Mucosa of descending colon (tissue), 3 donors: ENCODE measurements around the gene TBATA. TPM values are rescaled to one million over a fixed set of nuclear protein-coding genes. Genes with fewer than 3 reads are reported as not detected.

Experiments
- ATAC-seq: fragments of 200-7000 bp; cut with Tn5 transposase; one replicate; pipeline ENCODE4 v1.9.1; 2020; ENCODE audit warnings: mild to moderate bottlenecking, moderate library complexity
- DNase-seq, 3 donors: peaks; one replicate each; pipeline ENCODE4 v3.0.0-alpha.2; 2020
- H3K36me3 ChIP-seq: fragments of 200-600 bp; one replicate; pipeline ENCODE4 v1.8.0; 2021; ENCODE audit warnings: low read depth, mild to moderate bottlenecking
- H3K4me1 ChIP-seq: fragments of 200-600 bp; one replicate; pipeline ENCODE4 v1.8.0; 2021; ENCODE audit warnings: low read depth, mild to moderate bottlenecking
- H3K4me3 ChIP-seq: fragments of 200-600 bp; one replicate; pipeline ENCODE4 v1.8.0; 2021; ENCODE audit warnings: mild to moderate bottlenecking
- H3K9me3 ChIP-seq: fragments of 200-600 bp; one replicate; pipeline ENCODE4 v1.8.0; 2021; ENCODE audit warnings: mild to moderate bottlenecking
- CTCF ChIP-seq: fragments of 200-600 bp; IDR thresholded peaks from one replicate; pipeline ENCODE4 v1.8.0; 2022; ENCODE audit warnings: antibody characterized with exemption, mild to moderate bottlenecking
- intact Hi-C, 2 donors: fragments of 100-400 bp; cut with DNase I in 1 of 2; cut with micrococcal nuclease in 1 of 2; formaldehyde crosslinking; loops; one replicate each; pipeline versions ENCODE4 v1.11.0 to v1.11.1; 2022; cut with DNase I, micrococcal nuclease
- long read RNA-seq, 2 donors: library from polyadenylated mRNA; unstranded; transcript quantifications; one replicate each; pipeline ENCODE4 v2.0.0, GENCODE V29; 2019 to 2021
- total RNA-seq, 3 donors: library from RNA; stranded (reverse); fragmentation: NEBNext Ultra II Directional in 2 of 3; extraction: Animal tissue kit (Norgen Biotek cat#: 25700) in 2 of 3; gene quantifications; one replicate each; pipeline versions ENCODE4 v1.2.1 to v1.2.4, GENCODE V29; 2021 to 2023
- donor health status: DM: no; HTN: no; CAD: no; lungs with moderate emphysema.
- donor health status: DM: no; HTN: no; CAD: no.
- donor health status: DM: no; HTN: yes; CAD: no.

The TBATA gene
- not detected for total RNA-seq
- long read RNA-seq, donor 1 = 0 reads
- long read RNA-seq, donor 2, partial matches to known transcripts = 0 of 1 reads
- long read RNA-seq, donor 2, other reads (novel, unspliced or antisense) = 1 of 1 reads

DNA sequence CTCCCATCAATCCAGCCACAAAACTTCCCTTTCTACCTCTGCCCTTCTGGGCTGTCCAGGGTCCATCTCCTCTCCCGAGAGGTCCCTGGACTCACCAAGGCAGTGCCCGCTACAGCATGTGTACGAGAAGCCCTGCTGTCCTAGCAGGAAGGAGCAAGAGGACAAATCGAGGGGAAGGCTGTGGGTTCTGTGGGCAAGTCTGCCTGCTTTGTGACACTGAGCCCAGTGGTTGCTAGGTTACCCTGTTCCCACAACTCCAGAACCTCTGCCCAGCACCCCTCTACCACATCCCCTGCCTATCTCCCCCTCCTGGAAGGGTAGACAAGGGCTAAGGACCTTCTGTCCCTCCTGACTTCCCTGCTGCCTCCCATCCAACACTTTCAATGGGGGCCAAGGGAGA is at the start of gene TBATA:
Gene TBATA (minus strand): TSS at position 188 of the 400 bp plus-strand sequence. CDS start 1,998 bp downstream, outside the sequence.
- Histone ChIP-seq H3K36me3 (no peaks in the 10 kb centered on the region), H3K4me1 (no peaks in the 10 kb centered on the region), H3K4me3 (no peak within 1 kb of the TSS), H3K9me3 (no peaks in the 10 kb centered on the region)
- no peak for TF ChIP-seq CTCF
- intact Hi-C loops = no loop called here
- no peak for DNase-seq
- ATAC-seq = peak; percentile 25

DNA sequence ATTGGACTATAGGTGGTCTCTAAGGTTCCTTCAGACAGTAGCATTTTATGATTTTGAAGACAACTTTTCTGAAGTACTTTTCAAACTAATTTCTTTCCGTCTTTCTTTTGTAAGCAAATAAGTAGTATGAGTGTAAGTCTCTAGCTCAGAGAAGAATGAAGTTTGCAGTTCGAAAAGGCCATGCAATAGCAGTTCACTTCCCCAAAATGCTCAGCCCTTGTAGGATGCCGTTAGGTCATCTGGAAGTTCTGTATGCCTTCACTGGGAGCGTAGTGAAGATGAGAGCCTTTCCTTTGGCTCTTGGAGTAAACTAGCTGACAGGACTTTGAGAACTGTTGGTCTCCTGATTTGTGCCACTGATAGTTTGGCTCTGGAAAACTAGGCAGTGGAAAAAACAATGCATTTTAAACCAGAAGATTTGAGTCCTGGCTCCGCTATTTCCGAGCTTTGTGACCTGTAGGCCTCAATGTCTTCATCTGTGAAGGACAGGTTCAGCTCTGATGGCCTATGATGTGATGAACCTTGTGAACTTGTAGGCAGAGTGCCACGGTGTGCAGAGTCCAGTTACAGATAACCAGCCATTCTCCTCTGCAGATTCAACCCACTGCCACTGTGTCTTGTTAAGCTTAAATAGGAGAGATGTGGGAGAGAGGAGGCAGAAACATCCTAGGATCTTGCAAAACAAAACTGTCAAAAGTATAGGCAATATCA is 49.4 kb upstream of the TBATA start:
- H3K4me3 ChIP-seq = no peak overlapping the region
- no peak for TF ChIP-seq CTCF
- peaks cover 8% of the 10 kb centered on the region for H3K4me1 ChIP-seq
- DNase-seq (no peak), ATAC-seq (no peak)
- no peaks in the 10 kb centered on the region for H3K9me3 ChIP-seq
- H3K36me3 ChIP-seq = no peaks in the 10 kb centered on the region
- intact Hi-C loops = no loop called here

DNA sequence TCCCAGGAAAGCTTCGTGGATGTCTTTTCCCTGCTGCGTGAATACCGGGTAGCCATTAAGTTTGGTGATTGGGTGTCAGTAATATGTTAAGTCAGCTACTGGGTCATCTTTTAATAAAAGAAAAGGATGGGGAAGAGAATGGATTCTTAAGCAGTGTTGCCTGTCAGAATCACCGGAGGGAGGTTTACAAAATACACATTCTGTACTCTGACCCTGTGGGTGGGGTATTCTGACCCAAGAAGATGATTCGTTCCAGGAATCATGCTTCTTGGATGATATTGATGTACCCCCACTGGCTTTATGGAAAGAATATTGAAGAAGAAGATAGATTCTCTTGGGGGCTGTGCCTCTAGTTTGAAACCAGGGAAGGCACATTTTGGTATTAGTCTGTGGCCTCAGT is 48.8 kb upstream of the TBATA start:
- Histone ChIP-seq H3K4me3 (no peak overlapping the region), H3K9me3 (no peaks in the 10 kb centered on the region), H3K36me3 (no peaks in the 10 kb centered on the region), H3K4me1 (peaks cover 10% of the 10 kb centered on the region)
- intact Hi-C loops = no loop called here
- ATAC-seq (no peak), DNase-seq (no peak)
- TF ChIP-seq CTCF = no peak

- peaks cover 10% of the 10 kb centered on the region for H3K4me1 ChIP-seq
- DNase-seq (no peak), ATAC-seq (no peak)
- intact Hi-C loops = no loop called here
- H3K36me3 ChIP-seq = no peaks in the 10 kb centered on the region
- no peak for TF ChIP-seq CTCF
- H3K9me3 ChIP-seq = no peaks in the 10 kb centered on the region
- no peak overlapping the region for H3K4me3 ChIP-seq
Observed at GRCh38 chr10:70833601-70834000, 48.4 kb upstream of the TBATA start.

DNA sequence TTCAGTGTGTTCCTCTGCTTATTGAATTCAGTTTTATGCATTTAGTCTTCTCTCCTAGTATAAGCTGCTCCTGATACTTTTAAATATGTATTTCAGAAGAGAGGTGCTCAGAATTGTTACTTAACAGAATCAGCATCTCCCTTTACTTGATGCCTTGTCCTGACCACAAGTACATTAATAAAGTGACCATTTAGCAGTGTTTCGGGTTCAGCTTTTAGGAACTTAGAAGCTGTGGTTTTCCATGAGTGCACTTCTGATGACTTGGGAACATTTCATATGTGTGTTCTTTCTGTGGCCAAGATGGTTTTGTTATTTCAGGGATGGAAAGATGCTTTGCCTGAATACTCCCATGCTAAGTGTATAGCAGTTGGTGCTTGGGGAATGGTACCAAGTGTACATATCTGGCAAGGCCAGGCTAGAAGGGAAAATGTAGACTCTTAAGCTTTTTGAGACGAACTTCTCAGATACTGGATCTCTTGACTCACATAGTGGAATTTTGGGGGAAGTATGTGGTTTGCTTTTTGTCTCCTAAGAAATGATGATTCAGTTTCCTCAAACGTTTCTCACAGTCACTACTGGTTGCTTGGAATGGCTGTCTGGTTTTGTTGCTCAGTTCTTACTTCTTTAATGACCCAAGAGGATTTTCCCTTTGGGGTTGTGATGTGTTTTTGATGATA is 47.8 kb upstream of the TBATA start:
- Histone ChIP-seq H3K9me3 (no peaks in the 10 kb centered on the region), H3K36me3 (no peaks in the 10 kb centered on the region), H3K4me3 (no peak overlapping the region), H3K4me1 (peaks cover 10% of the 10 kb centered on the region)
- TF ChIP-seq CTCF = no peak
- DNase-seq (no peak), ATAC-seq (no peak)
- intact Hi-C loops = no loop called here
